Neural crest cell (in vitro differentiated cells): ENCODE measurements around the gene LSP1. TPM values are rescaled to one million over a fixed set of nuclear protein-coding genes. Genes with fewer than 3 reads are reported as not detected.

Experiments used
- DNase-seq: peaks from one replicate; pipeline ENCODE4 v3.0.0; 2021; ENCODE audit warnings: low read depth, mixed read lengths, low spot score
- H3K27ac Mint-ChIP-seq: one replicate; pipeline ENCODE4 v1.8.0; 2021; ENCODE audit warnings: mild to moderate bottlenecking, mixed read lengths; ENCODE audit not compliant: unreplicated experiment
- H3K27me3 Mint-ChIP-seq: 2 replicates; pipeline ENCODE4 v1.8.0; 2021; ENCODE audit warnings: low read depth, mild to moderate bottlenecking, mixed read lengths
- H3K36me3 Mint-ChIP-seq: 2 replicates; pipeline ENCODE4 v1.8.0; 2021; ENCODE audit warnings: low read depth, mild to moderate bottlenecking, mixed read lengths
- H3K4me1 Mint-ChIP-seq: 2 replicates; pipeline ENCODE4 v1.8.0; 2021; ENCODE audit warnings: mixed read lengths
- H3K4me3 Mint-ChIP-seq: one replicate; pipeline ENCODE4 v1.8.0; 2021; ENCODE audit warnings: mild to moderate bottlenecking, mixed read lengths
- H3K9me3 Mint-ChIP-seq: 2 replicates; pipeline ENCODE4 v1.8.0; 2021; ENCODE audit warnings: mixed read lengths
- CTCF ChIP-seq: fragments of 200-600 bp; sonication (generic); conservative IDR thresholded peaks from 2 replicates; pipeline ENCODE4 v1.5.0; 2021; ENCODE audit warnings: antibody characterized with exemption, mild to moderate bottlenecking
- total RNA-seq: library from RNA; stranded (reverse); gene quantifications from 2 replicates; pipeline ENCODE4 v1.2.1, GENCODE V29; 2021

LSP1 gene
- total RNA-seq, 1 donor from 2014 or later = not detected

GRCh38 chr11:1862588-1863351 is 9.9 kb downstream of the LSP1 start:
- Mint-ChIP-seq H3K4me3 (no peak overlapping the region), H3K9me3 (no peaks in the 10 kb centered on the region), H3K27me3 (peaks cover 2% of the 10 kb centered on the region), H3K27ac (peak overlapping the region; percentile 6), H3K36me3 (no peaks in the 10 kb centered on the region), H3K4me1 (peaks cover 7% of the 10 kb centered on the region)
- TF ChIP-seq CTCF = no peak
- no peak for DNase-seq

GRCh38 chr11:1863352-1864216 is 10.7 kb downstream of the LSP1 start:
- H3K4me3 Mint-ChIP-seq = no peak overlapping the region
- DNase-seq = peak; percentile 48
- peaks cover 2% of the 10 kb centered on the region for H3K27me3 Mint-ChIP-seq
- peak overlapping the region; percentile 62 for H3K27ac Mint-ChIP-seq
- H3K4me1 Mint-ChIP-seq = peaks cover 7% of the 10 kb centered on the region
- H3K9me3 Mint-ChIP-seq = no peaks in the 10 kb centered on the region
- TF ChIP-seq CTCF = no peak
- H3K36me3 Mint-ChIP-seq = no peaks in the 10 kb centered on the region

GRCh38 chr11:1864231-1864630 is 11.3 kb downstream of the LSP1 start:
- Mint-ChIP-seq H3K4me3 (no peak overlapping the region), H3K27me3 (peaks cover 2% of the 10 kb centered on the region), H3K27ac (peak overlapping the region; percentile 62), H3K36me3 (no peaks in the 10 kb centered on the region), H3K4me1 (peaks cover 7% of the 10 kb centered on the region), H3K9me3 (no peaks in the 10 kb centered on the region)
- TF ChIP-seq CTCF = no peak
- no peak for DNase-seq

- Mint-ChIP-seq H3K9me3 (no peaks in the 10 kb centered on the region), H3K4me3 (no peak overlapping the region), H3K4me1 (peaks cover 7% of the 10 kb centered on the region), H3K27me3 (peaks cover 2% of the 10 kb centered on the region), H3K36me3 (no peaks in the 10 kb centered on the region), H3K27ac (no peak overlapping the region)
- DNase-seq = no peak
- TF ChIP-seq CTCF = no peak
These were observed 12.2 kb downstream of the LSP1 start for GRCh38 chr11:1864831-1865665.

GRCh38 chr11:1866226-1866625 is 13.3 kb downstream of the LSP1 start:
- no peak for TF ChIP-seq CTCF
- H3K4me3 Mint-ChIP-seq = no peak overlapping the region
- H3K36me3 Mint-ChIP-seq = no peaks in the 10 kb centered on the region
- no peak overlapping the region for H3K27ac Mint-ChIP-seq
- DNase-seq = no peak
- H3K4me1 Mint-ChIP-seq = peaks cover 11% of the 10 kb centered on the region
- no peaks in the 10 kb centered on the region for H3K9me3 Mint-ChIP-seq
- peaks cover 5% of the 10 kb centered on the region for H3K27me3 Mint-ChIP-seq
